ENCODE data around the gene SHROOM3. TPM values are rescaled to one million over a fixed set of nuclear protein-coding genes. Genes with fewer than 3 reads are reported as not detected.

Gene SHROOM3
- total RNA-seq, 1 experiment from 2014 or later: 27.6 TPM

DNA sequence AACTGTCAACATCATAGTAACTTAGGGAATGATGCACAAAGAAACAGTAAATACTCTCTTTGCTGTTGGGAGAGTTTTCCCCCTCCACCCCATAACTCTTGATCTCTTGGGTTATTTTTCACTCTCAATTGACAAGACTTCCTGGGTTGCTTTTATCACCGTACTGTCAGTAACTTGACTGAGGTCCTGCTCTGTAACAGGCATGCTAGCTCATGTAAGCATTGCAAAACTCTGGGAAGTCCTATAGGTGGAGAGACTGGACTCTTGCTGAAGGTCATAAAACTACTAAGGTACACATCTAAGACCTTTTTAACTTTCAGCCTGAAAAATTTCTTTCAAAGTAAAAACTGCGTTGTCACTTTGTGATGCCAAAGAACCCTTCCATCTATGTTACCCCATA is 10.9 kb downstream of the SHROOM3 start:
- Histone ChIP-seq H2BK5ac (ENCODE audit: insufficient read length, low read length) (no peak overlapping the region), H3K79me1 (ENCODE audit: insufficient read depth, low read depth, low read length, poor library complexity, severe bottlenecking) (no peaks in the 10 kb centered on the region), H4K91ac (ENCODE audit: insufficient read length, low read depth, low read length) (no peak overlapping the region), H2BK15ac (ENCODE audit: low read depth, low read length) (no peak overlapping the region), H4K8ac (replicated peaks; ENCODE audit: insufficient read length, low read depth, low read length) (no peak overlapping the region), H3K4me2 (ENCODE audit: insufficient read depth, insufficient read length, low read length) (no peak overlapping the region), H3T11ph (ENCODE audit: low read length) (no peak overlapping the region), H2AK5ac (ENCODE audit: insufficient read length, low read length) (no peak overlapping the region), H2AFZ (ENCODE audit: low read length) (no peak overlapping the region), H3K79me2 (ENCODE audit: insufficient read depth, low read length) (no peaks in the 10 kb centered on the region), H4K20me1 (ENCODE audit: control insufficient read depth, insufficient read depth, insufficient read length) (no peaks in the 10 kb centered on the region), H3K23me2 (ENCODE audit: insufficient read length, low read depth, low read length, poor library complexity, severe bottlenecking) (no peaks in the 10 kb centered on the region), H3K4ac (ENCODE audit: low read depth, low read length) (no peak overlapping the region), H3K4me1 (ENCODE audit: insufficient read depth, low read length) (peaks cover 7% of the 10 kb centered on the region; the same call in 1 of the 2 replicates), H3K9ac (ENCODE audit: extremely low read depth, insufficient read length, low read length) (no peak overlapping the region), H3K23ac (ENCODE audit: insufficient read length, low read depth, low read length) (no peak overlapping the region), H3K14ac (ENCODE audit: insufficient read depth, low read length) (no peak overlapping the region), H3K56ac (ENCODE audit: insufficient read length, low read depth, low read length) (no peak overlapping the region), H4K5ac (ENCODE audit: insufficient read length, low read depth, low read length) (no peak overlapping the region), H3K27ac (ENCODE audit: insufficient read length, low read depth, low read length) (no peak overlapping the region), H2BK20ac (ENCODE audit: low read depth, low read length, poor library complexity, severe bottlenecking) (no peak overlapping the region), H3K9me3 (ENCODE audit: control insufficient read depth, low read depth, low read length) (no peaks in the 10 kb centered on the region), H3K18ac (ENCODE audit: insufficient read length, low read depth, low read length) (no peak overlapping the region), H2BK120ac (ENCODE audit: low read depth, low read length, poor library complexity, severe bottlenecking) (no peak overlapping the region), H2BK12ac (ENCODE audit: insufficient read length, low read depth, low read length) (no peak overlapping the region), H3K27me3 (ENCODE audit: insufficient read depth, low read length) (no peaks in the 10 kb centered on the region)
- H3K9me3 Mint-ChIP-seq: no peaks in the 10 kb centered on the region
- H3K27me3 Mint-ChIP-seq (ENCODE audit: low read depth): no peaks in the 10 kb centered on the region
- no CpG with 5 or more reads among the region's 2 CpGs for WGBS (ENCODE audit: extremely low coverage, insufficient read length, low lambda C conversion rate)
- H3K36me3 Mint-ChIP-seq (ENCODE audit: insufficient read depth in 1 of 3, low read depth in 3 of 3): 0 out of 7 replicates have a peak, but pooled peaks cover 0 to 2% (median 0%) of the 10 kb centered on the region in 3 experiments
- TF ChIP-seq, protein P1, sequence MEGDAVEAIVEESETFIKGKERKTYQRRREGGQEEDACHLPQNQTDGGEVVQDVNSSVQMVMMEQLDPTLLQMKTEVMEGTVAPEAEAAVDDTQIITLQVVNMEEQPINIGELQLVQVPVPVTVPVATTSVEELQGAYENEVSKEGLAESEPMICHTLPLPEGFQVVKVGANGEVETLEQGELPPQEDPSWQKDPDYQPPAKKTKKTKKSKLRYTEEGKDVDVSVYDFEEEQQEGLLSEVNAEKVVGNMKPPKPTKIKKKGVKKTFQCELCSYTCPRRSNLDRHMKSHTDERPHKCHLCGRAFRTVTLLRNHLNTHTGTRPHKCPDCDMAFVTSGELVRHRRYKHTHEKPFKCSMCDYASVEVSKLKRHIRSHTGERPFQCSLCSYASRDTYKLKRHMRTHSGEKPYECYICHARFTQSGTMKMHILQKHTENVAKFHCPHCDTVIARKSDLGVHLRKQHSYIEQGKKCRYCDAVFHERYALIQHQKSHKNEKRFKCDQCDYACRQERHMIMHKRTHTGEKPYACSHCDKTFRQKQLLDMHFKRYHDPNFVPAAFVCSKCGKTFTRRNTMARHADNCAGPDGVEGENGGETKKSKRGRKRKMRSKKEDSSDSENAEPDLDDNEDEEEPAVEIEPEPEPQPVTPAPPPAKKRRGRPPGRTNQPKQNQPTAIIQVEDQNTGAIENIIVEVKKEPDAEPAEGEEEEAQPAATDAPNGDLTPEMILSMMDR (conservative IDR thresholded peaks at IDR 0.05): no peak
- no peak overlapping the region for H3K4me3 Mint-ChIP-seq
- DNase-seq: no peak
- H3K27ac Mint-ChIP-seq: no peak overlapping the region; a peak in 1 of 7 replicates
- H3K4me1 Mint-ChIP-seq: peaks cover 27 to 33% of the 10 kb centered on the region in 2 experiments
